Measurements from ENCODE around the gene STX10.
"Not testable (repeated sequence)": the region's sequence is repeated elsewhere in the genome, so short reads cannot be mapped to it uniquely, and the experiment has no call there.

The STX10 gene

GRCh38 chr19:13150187-13150930 is at the start of gene STX10, which contains the start of gene IER2:
Gene STX10 (minus strand): TSS chr19:13150375. CDS start chr19:13150173, 202 bp downstream.
Gene IER2 (plus strand): TSS chr19:13150411. CDS start chr19:13153187, 2,776 bp downstream.
- DNase-seq, result peak; percentile 95

- no peak for DNase-seq
These were observed 48.5 kb upstream of the STX10 start for GRCh38 chr19:13198634-13199033.

- peak; percentile 75 for DNase-seq
These were observed 45.5 kb upstream of the STX10 start for GRCh38 chr19:13195678-13196077.

GRCh38 chr19:13190781-13191540 is 40.8 kb upstream of the STX10 start:
- no peak for DNase-seq

GRCh38 chr19:13189600-13189999 is 39.4 kb upstream of the STX10 start:
- no peak for DNase-seq

GRCh38 chr19:13187419-13187818 is 37.2 kb upstream of the STX10 start:
- no peak for DNase-seq

GRCh38 chr19:13186688-13187087 is 36.5 kb upstream of the STX10 start:
- not testable (repeated sequence) for DNase-seq

- not testable (repeated sequence) for DNase-seq
These were observed 35.8 kb upstream of the STX10 start for GRCh38 chr19:13185763-13186657.

GRCh38 chr19:13184926-13185325 is 34.8 kb upstream of the STX10 start:
- not testable (repeated sequence) for DNase-seq

GRCh38 chr19:13181747-13182388 is 31.7 kb upstream of the STX10 start:
- peak; percentile 48 for DNase-seq

GRCh38 chr19:13178291-13178690 is 28.1 kb upstream of the STX10 start:
- not testable (repeated sequence) for DNase-seq

- DNase-seq, result not testable (repeated sequence)
These were observed 27.4 kb upstream of the STX10 start for GRCh38 chr19:13177584-13177983.

GRCh38 chr19:13176345-13176744 is 26.2 kb upstream of the STX10 start:
- DNase-seq, result no peak

- DNase-seq, result no peak
These were observed 23.1 kb upstream of the STX10 start for GRCh38 chr19:13173139-13173737.

- DNase-seq, result peak; percentile 78
These were observed 22.4 kb upstream of the STX10 start for GRCh38 chr19:13172346-13173138.

GRCh38 chr19:13171146-13171545 is 21.0 kb upstream of the STX10 start:
- DNase-seq, result no peak

GRCh38 chr19:13169769-13170168 is 19.6 kb upstream of the STX10 start:
- DNase-seq, result no peak

GRCh38 chr19:13166151-13166550 is 16.0 kb upstream of the STX10 start:
- not testable (repeated sequence) for DNase-seq

GRCh38 chr19:13165162-13165997 is 15.2 kb upstream of the STX10 start:
- no peak for DNase-seq
